Activated T-helper 1 cell treated with anti-CD3 and anti-CD28 coated beads, Interleukin-12 subunit alpha, Interleukin-12 subunit beta, Interleukin-2, Interleukin-4 antibody, amounts not matched to agents 30 ng/mL and 10 ng/mL and 1 ng/mL, durations not matched to agents 14 hours and 24 hours and 36 hours (primary cell): ENCODE results near the gene ATXN7. TPM values are rescaled to one million over a fixed set of nuclear protein-coding genes. Genes with fewer than 3 reads are reported as not detected.

Experiments
- DNase-seq: peaks from one replicate; pipeline ENCODE4 v3.0.0; 2021; ENCODE audit warnings: low spot score
- H3K27ac Mint-ChIP-seq: one replicate; pipeline ENCODE4 v1.8.0; 2021; ENCODE audit warnings: mild to moderate bottlenecking, mixed read lengths
- H3K27me3 Mint-ChIP-seq: one replicate; pipeline ENCODE4 v1.8.0; 2022; ENCODE audit warnings: mild to moderate bottlenecking, moderate library complexity, mixed read lengths; ENCODE audit not compliant: insufficient read depth
- H3K36me3 Mint-ChIP-seq: one replicate; pipeline ENCODE4 v1.8.0; 2021; ENCODE audit warnings: low read depth, mixed read lengths
- H3K4me1 Mint-ChIP-seq: one replicate; pipeline ENCODE4 v1.8.0; 2021; ENCODE audit warnings: low read depth, mixed read lengths
- H3K4me3 Mint-ChIP-seq: one replicate; pipeline ENCODE4 v1.8.0; 2021; ENCODE audit warnings: mild to moderate bottlenecking, moderate library complexity, mixed read lengths
- H3K9me3 Mint-ChIP-seq: one replicate; pipeline ENCODE4 v1.8.0; 2021; ENCODE audit warnings: mixed read lengths
- intact Hi-C: fragments of 100-400 bp; cut with micrococcal nuclease; formaldehyde crosslinking; loops from one replicate; pipeline ENCODE4 v1.15.1; 2024
- total RNA-seq: library from RNA; stranded (reverse); gene quantifications from 2 replicates; pipeline ENCODE4 v1.2.3, GENCODE V29; 2022

The ATXN7 gene
- total RNA-seq, 1 donor from 2014 or later = 48.2 TPM

GRCh38 chr3:63937661-63938651, 74.3 kb downstream of the ATXN7 start:
- DNase-seq = no peak
- H3K27ac Mint-ChIP-seq = no peak overlapping the region

GRCh38 chr3:63940389-63940757, 76.7 kb downstream of the ATXN7 start:
- Mint-ChIP-seq H3K27ac (no peak overlapping the region), H3K27me3 (no peaks in the 10 kb centered on the region), H3K36me3 (peaks cover 24% of the 10 kb centered on the region), H3K9me3 (no peaks in the 10 kb centered on the region), H3K4me3 (no peak overlapping the region), H3K4me1 (peaks cover 72% of the 10 kb centered on the region)
- intact Hi-C loops = no loop called here
- no peak for DNase-seq

More at GRCh38 chr3:63937661-63938651, 74.3 kb downstream of the ATXN7 start:
- no peaks in the 10 kb centered on the region for H3K27me3 Mint-ChIP-seq
- H3K36me3 Mint-ChIP-seq = peaks cover 19% of the 10 kb centered on the region
- peaks cover 78% of the 10 kb centered on the region for H3K4me1 Mint-ChIP-seq
- no peak overlapping the region for H3K4me3 Mint-ChIP-seq
- no peaks in the 10 kb centered on the region for H3K9me3 Mint-ChIP-seq
- intact Hi-C loops = no loop called here

GRCh38 chr3:63942528-63942927, 78.9 kb downstream of the ATXN7 start:
- peaks cover 21% of the 10 kb centered on the region for H3K36me3 Mint-ChIP-seq
- no peak overlapping the region for H3K4me3 Mint-ChIP-seq
- intact Hi-C loops = no loop called here
- H3K27ac Mint-ChIP-seq = no peak overlapping the region
- DNase-seq = no peak
- H3K27me3 Mint-ChIP-seq = no peaks in the 10 kb centered on the region
- no peaks in the 10 kb centered on the region for H3K9me3 Mint-ChIP-seq
- peaks cover 72% of the 10 kb centered on the region for H3K4me1 Mint-ChIP-seq

GRCh38 chr3:63943678-63944077, 80.0 kb downstream of the ATXN7 start:
- no peak for DNase-seq
- no peaks in the 10 kb centered on the region for H3K9me3 Mint-ChIP-seq
- no peaks in the 10 kb centered on the region for H3K27me3 Mint-ChIP-seq
- H3K4me3 Mint-ChIP-seq = no peak overlapping the region
- H3K27ac Mint-ChIP-seq = peak overlapping the region; percentile 57
- intact Hi-C loops = no loop called here
- peaks cover 70% of the 10 kb centered on the region for H3K4me1 Mint-ChIP-seq
- H3K36me3 Mint-ChIP-seq = peaks cover 21% of the 10 kb centered on the region

GRCh38 chr3:63945558-63946096, 82.0 kb downstream of the ATXN7 start:
- intact Hi-C loops = no loop called here
- H3K27ac Mint-ChIP-seq = peak overlapping the region; percentile 0
- peaks cover 18% of the 10 kb centered on the region for H3K36me3 Mint-ChIP-seq
- DNase-seq = no peak
- H3K4me3 Mint-ChIP-seq = no peak overlapping the region
- no peaks in the 10 kb centered on the region for H3K27me3 Mint-ChIP-seq
- H3K9me3 Mint-ChIP-seq = no peaks in the 10 kb centered on the region
- peaks cover 67% of the 10 kb centered on the region for H3K4me1 Mint-ChIP-seq

- Mint-ChIP-seq H3K27ac (no peak overlapping the region), H3K4me3 (no peak overlapping the region), H3K4me1 (peaks cover 76% of the 10 kb centered on the region), H3K36me3 (peaks cover 21% of the 10 kb centered on the region), H3K9me3 (no peaks in the 10 kb centered on the region), H3K27me3 (no peaks in the 10 kb centered on the region)
- intact Hi-C loops = no loop called here
- DNase-seq = no peak
These were observed 83.1 kb downstream of the ATXN7 start for GRCh38 chr3:63946753-63947152.

DNA sequence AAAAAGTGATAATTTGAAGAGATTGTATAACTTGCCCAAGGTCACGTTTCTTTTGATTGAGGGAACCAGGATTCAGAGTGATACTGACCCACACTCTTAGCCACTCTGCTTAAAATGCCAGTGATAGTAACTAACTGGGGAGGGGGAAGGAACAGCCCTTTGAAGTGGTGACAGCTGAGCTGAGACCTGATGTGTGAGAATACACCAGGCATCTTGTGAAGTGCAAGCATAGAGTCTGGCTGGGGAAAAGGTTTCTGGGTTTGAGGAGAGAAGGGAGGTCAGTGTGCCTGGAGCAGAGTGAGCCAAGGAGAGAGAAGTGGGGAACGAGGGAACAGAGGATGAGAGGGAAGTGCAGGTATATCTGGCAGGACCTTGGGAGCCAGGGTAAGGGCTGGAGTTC, 83.9 kb downstream of the ATXN7 start:
- no peak for DNase-seq
- Mint-ChIP-seq H3K27me3 (no peaks in the 10 kb centered on the region), H3K4me3 (no peak overlapping the region), H3K4me1 (peaks cover 74% of the 10 kb centered on the region), H3K9me3 (no peaks in the 10 kb centered on the region), H3K27ac (peak overlapping the region; percentile 70), H3K36me3 (peaks cover 19% of the 10 kb centered on the region)
- intact Hi-C loops = no loop called here

- peaks cover 14% of the 10 kb centered on the region for H3K36me3 Mint-ChIP-seq
- intact Hi-C loops = no loop called here
- no peak for DNase-seq
- no peak overlapping the region for H3K27ac Mint-ChIP-seq
- no peak overlapping the region for H3K4me3 Mint-ChIP-seq
- H3K27me3 Mint-ChIP-seq = no peaks in the 10 kb centered on the region
- no peaks in the 10 kb centered on the region for H3K9me3 Mint-ChIP-seq
- peaks cover 60% of the 10 kb centered on the region for H3K4me1 Mint-ChIP-seq
These were observed 85.3 kb downstream of the ATXN7 start for GRCh38 chr3:63949005-63949404.

DNA sequence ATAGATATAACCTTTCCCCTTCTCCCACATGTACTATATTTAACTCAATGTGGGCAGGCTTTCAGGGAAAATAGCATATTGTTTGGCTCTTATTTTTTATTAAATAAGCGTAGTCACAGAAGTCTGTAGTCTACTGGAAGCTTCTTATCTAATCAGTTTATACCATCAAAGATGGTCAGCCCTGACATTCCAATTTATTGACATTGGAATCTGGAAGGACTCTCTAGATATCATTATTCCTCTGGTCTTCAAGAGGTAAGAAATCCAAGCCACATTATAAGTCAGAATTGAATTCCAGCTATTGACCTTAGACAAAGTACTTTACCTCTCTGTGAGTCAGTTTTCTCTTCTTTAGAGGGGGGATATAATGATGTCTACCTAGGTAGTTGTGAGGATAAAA, 87.0 kb downstream of the ATXN7 start:
- DNase-seq = no peak
- H3K27me3 Mint-ChIP-seq = no peaks in the 10 kb centered on the region
- no peaks in the 10 kb centered on the region for H3K9me3 Mint-ChIP-seq
- H3K27ac Mint-ChIP-seq = no peak overlapping the region
- peaks cover 65% of the 10 kb centered on the region for H3K4me1 Mint-ChIP-seq
- intact Hi-C loops = loop anchor here (1.0 to 5.0 kb wide), 3 partner anchors 10 to 42 kb away; no protein-coding TSS in a partner anchor
- no peak overlapping the region for H3K4me3 Mint-ChIP-seq
- H3K36me3 Mint-ChIP-seq = peaks cover 22% of the 10 kb centered on the region

DNA sequence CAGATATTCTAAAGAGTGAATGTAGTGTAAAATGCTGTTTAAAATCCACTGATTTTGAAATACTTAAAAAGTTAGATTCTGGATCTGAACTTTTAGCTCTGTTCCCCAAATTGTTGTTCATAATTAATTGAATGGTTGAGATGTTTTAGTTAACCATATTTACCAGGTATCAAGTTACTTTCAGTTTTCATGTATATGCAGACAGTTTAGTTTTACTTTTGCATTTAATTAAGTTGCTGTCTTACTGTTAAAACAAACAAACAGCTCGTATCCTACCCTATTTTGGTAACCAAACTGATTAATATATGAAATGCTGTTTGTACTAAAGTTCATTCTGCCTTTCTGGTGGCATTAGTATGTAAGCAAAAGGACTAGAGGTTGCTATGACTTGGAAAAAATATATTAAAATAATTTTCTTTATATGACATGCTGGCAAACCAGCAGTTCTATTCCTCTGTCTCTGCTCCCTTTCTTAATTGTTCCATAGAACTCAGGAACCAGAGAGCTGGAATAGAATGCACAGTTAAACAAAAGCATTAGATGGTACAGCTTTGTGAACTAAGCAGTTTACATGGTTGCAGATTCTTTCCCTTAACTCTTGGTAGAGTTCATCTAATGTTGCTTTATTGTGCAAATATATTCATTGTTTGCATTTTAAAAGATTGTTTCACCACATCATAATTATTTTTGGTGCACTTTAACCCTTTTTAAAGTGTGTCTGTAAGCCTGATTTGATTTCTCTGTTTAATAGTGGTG, 88.0 kb downstream of the ATXN7 start:
- no peak for DNase-seq
- H3K4me3 Mint-ChIP-seq = peak overlapping the region; percentile 81
- H3K27ac Mint-ChIP-seq = peak overlapping the region; percentile 70
- H3K36me3 Mint-ChIP-seq = peaks cover 22% of the 10 kb centered on the region
- intact Hi-C loops = loop anchor here (1.0 to 5.0 kb wide), 3 partner anchors 9 to 41 kb away; no protein-coding TSS in a partner anchor
- peaks cover 58% of the 10 kb centered on the region for H3K4me1 Mint-ChIP-seq
- H3K9me3 Mint-ChIP-seq = no peaks in the 10 kb centered on the region
- H3K27me3 Mint-ChIP-seq = no peaks in the 10 kb centered on the region

GRCh38 chr3:63952248-63952594, 88.6 kb downstream of the ATXN7 start:
- H3K27me3 Mint-ChIP-seq = no peaks in the 10 kb centered on the region
- no peak overlapping the region for H3K4me3 Mint-ChIP-seq
- no peaks in the 10 kb centered on the region for H3K9me3 Mint-ChIP-seq
- H3K36me3 Mint-ChIP-seq = peaks cover 22% of the 10 kb centered on the region
- H3K4me1 Mint-ChIP-seq = peaks cover 53% of the 10 kb centered on the region
- no peak for DNase-seq
- intact Hi-C loops = loop anchor here (5.0 kb wide), 1 partner anchor 40 kb away; no protein-coding TSS in a partner anchor
- H3K27ac Mint-ChIP-seq = peak overlapping the region; percentile 56

GRCh38 chr3:63954182-63954581, 90.5 kb downstream of the ATXN7 start:
- no peaks in the 10 kb centered on the region for H3K27me3 Mint-ChIP-seq
- intact Hi-C loops = loop anchor here (5.0 kb wide), 1 partner anchor 38 kb away; no protein-coding TSS in a partner anchor
- no peak overlapping the region for H3K4me3 Mint-ChIP-seq
- H3K9me3 Mint-ChIP-seq = no peaks in the 10 kb centered on the region
- peaks cover 20% of the 10 kb centered on the region for H3K36me3 Mint-ChIP-seq
- no peak for DNase-seq
- peaks cover 44% of the 10 kb centered on the region for H3K4me1 Mint-ChIP-seq
- peak overlapping the region; percentile 18 for H3K27ac Mint-ChIP-seq
